HG03196 (cell line): ENCODE results near the gene NANOS3.

Source experiments
- ATAC-seq: cut with Tn5 transposase; IDR thresholded peaks from one replicate; pipeline ENCODE4 v1.9.1; 2021; ENCODE audit not compliant: unreplicated experiment

Gene NANOS3

GRCh38 chr19:13864667-13865570, 12.0 kb upstream of the NANOS3 start:
- no peak for ATAC-seq

GRCh38 chr19:13865571-13866462, 11.1 kb upstream of the NANOS3 start:
- no peak for ATAC-seq

- ATAC-seq = no peak
These were observed 10.4 kb upstream of the NANOS3 start for GRCh38 chr19:13866463-13867046.

- no peak for ATAC-seq
These were observed 8.3 kb upstream of the NANOS3 start for GRCh38 chr19:13868663-13869062.

GRCh38 chr19:13869281-13869680, 7.7 kb upstream of the NANOS3 start:
- ATAC-seq = no peak

- no peak for ATAC-seq
These were observed 6.1 kb upstream of the NANOS3 start for GRCh38 chr19:13870873-13871272.

GRCh38 chr19:13872339-13872694, 4.6 kb upstream of the NANOS3 start:
- no peak for ATAC-seq

GRCh38 chr19:13872695-13873389, 4.1 kb upstream of the NANOS3 start:
- ATAC-seq = no peak

- ATAC-seq = no peak
These were observed 3.0 kb upstream of the NANOS3 start for GRCh38 chr19:13873834-13874515.

GRCh38 chr19:13875824-13876223, 1.1 kb upstream of the NANOS3 start:
- no peak for ATAC-seq

GRCh38 chr19:13877303-13877702, 369 bp downstream of the NANOS3 start:
- ATAC-seq = no peak

- peak; percentile 74 for ATAC-seq
These were observed 3.4 kb downstream of the NANOS3 start for GRCh38 chr19:13880059-13881043.

- no peak for ATAC-seq
These were observed 4.3 kb downstream of the NANOS3 start for GRCh38 chr19:13881251-13881691.

GRCh38 chr19:13881692-13882418, 4.9 kb downstream of the NANOS3 start:
- ATAC-seq = no peak

GRCh38 chr19:13882419-13882795, 5.5 kb downstream of the NANOS3 start:
- ATAC-seq = no peak

GRCh38 chr19:13882836-13883235, 5.9 kb downstream of the NANOS3 start:
- no peak for ATAC-seq

- ATAC-seq = no peak
These were observed 6.7 kb downstream of the NANOS3 start for GRCh38 chr19:13883516-13884064.
